Endodermal cell (in vitro differentiated cells): ENCODE measurements around the gene DYNLT3. TPM values are rescaled to one million over a fixed set of nuclear protein-coding genes. Genes with fewer than 3 reads are reported as not detected.

ENCODE experiments used
- DNase-seq: peaks from one replicate; pipeline ENCODE4 v3.0.0-alpha.2; 2017
- H3K27ac ChIP-seq: 2 replicates; pipeline ENCODE4 v1.5.1; 2013; ENCODE audit warnings: mild to moderate bottlenecking, low read depth, low read length, moderate library complexity
- H3K27me3 ChIP-seq: 2 replicates; pipeline ENCODE4 v1.6.1; 2013; ENCODE audit warnings: mild to moderate bottlenecking, low read length, moderate library complexity; ENCODE audit not compliant: insufficient read depth, control insufficient read depth, poor library complexity, severe bottlenecking
- H3K36me3 ChIP-seq: 2 replicates; pipeline ENCODE4 v1.7.0; 2013; ENCODE audit warnings: mild to moderate bottlenecking, low read length, moderate library complexity; ENCODE audit not compliant: control insufficient read depth, insufficient read depth
- H3K4me1 ChIP-seq: one replicate; pipeline ENCODE4 v1.7.0; 2013; ENCODE audit warnings: low read length; ENCODE audit not compliant: control insufficient read depth, insufficient read depth
- H3K4me3 ChIP-seq: 2 replicates; pipeline ENCODE4 v1.5.1; 2013; ENCODE audit warnings: mild to moderate bottlenecking, low read length, moderate library complexity
- H3K9ac ChIP-seq: 2 replicates; pipeline ENCODE4 v1.6.1; 2013; ENCODE audit warnings: mild to moderate bottlenecking, low read length, moderate library complexity; ENCODE audit not compliant: poor library complexity, severe bottlenecking; ENCODE audit errors: extremely low read depth
- H3K9me3 ChIP-seq: 2 replicates; pipeline ENCODE4 v1.6.1; 2013; ENCODE audit warnings: mild to moderate bottlenecking, low read length, moderate library complexity; ENCODE audit not compliant: control insufficient read depth
- H3K27ac Mint-ChIP-seq: 2 replicates; pipeline ENCODE4 v1.8.0; 2020; ENCODE audit warnings: mixed read lengths
- H3K27me3 Mint-ChIP-seq: 2 replicates; pipeline ENCODE4 v1.8.0; 2021; ENCODE audit warnings: mild to moderate bottlenecking, mixed read lengths; ENCODE audit not compliant: insufficient read depth
- H3K36me3 Mint-ChIP-seq: 2 replicates; pipeline ENCODE4 v1.8.0; 2020; ENCODE audit warnings: low read depth, mixed read lengths
- H3K4me1 Mint-ChIP-seq: 2 replicates; pipeline ENCODE4 v1.8.0; 2020; ENCODE audit warnings: mixed read lengths
- H3K4me3 Mint-ChIP-seq: 2 replicates; pipeline ENCODE4 v1.8.0; 2020; ENCODE audit warnings: mild to moderate bottlenecking, moderate library complexity, mixed read lengths
- H3K9me3 Mint-ChIP-seq: 2 replicates; pipeline ENCODE4 v1.8.0; 2020; ENCODE audit warnings: mild to moderate bottlenecking, mixed read lengths
- CTCF ChIP-seq: fragments of 200-600 bp; sonication (generic); conservative IDR thresholded peaks from 2 replicates; pipeline ENCODE4 v1.5.0; 2021; ENCODE audit warnings: antibody characterized with exemption, mild to moderate bottlenecking
- WGBS, 2 experiments: methylation state at CpG; one replicate each; pipeline versions ENCODE4 v1.1.5 to v1.1.7; 2013; ENCODE audit warnings: missing lambda C conversion rate in 2 of 2, mixed read lengths in 1 of 2; ENCODE audit not compliant: insufficient coverage in 1 of 2, insufficient read length in 1 of 2; 5-methylcytosine and 5-hydroxymethylcytosine counted together
- total RNA-seq, 2 donors: library from RNA; stranded (reverse); fragmentation: NEBNext Ultra II Directional in 1 of 2; extraction: Animal tissue kit (Norgen Biotek cat#: 25700) in 1 of 2; gene quantifications; 2 replicates in 1 of 2; 3 replicates in 1 of 2; pipeline ENCODE4 v1.2.1, GENCODE V29; 2021

The DYNLT3 gene
- total RNA-seq, 2 donors from 2014 or later = 14.3 to 15.4 TPM

- Mint-ChIP-seq H3K36me3 (no peaks in the 10 kb centered on the region), H3K4me3 (no peak overlapping the region), H3K27me3 (no peaks in the 10 kb centered on the region), H3K27ac (no peak overlapping the region), H3K9me3 (peaks cover 19% of the 10 kb centered on the region), H3K4me1 (peaks cover 7% of the 10 kb centered on the region)
- H3K27ac ChIP-seq = no peak overlapping the region
- H3K9ac ChIP-seq = no peak overlapping the region
- no peak for DNase-seq
- no peaks in the 10 kb centered on the region for H3K27me3 ChIP-seq
- no peaks in the 10 kb centered on the region for H3K36me3 ChIP-seq
- 78% methylated on average over 2 of the region's 2 CpGs; no CpG with 5 or more reads in 1 of the 2 experiments for WGBS, 2 experiments
- no peak overlapping the region for H3K4me3 ChIP-seq
- no peak for TF ChIP-seq CTCF
- peaks cover 3% of the 10 kb centered on the region for H3K4me1 ChIP-seq
- H3K9me3 ChIP-seq = no peaks in the 10 kb centered on the region
These were observed 29.3 kb downstream of the DYNLT3 start for GRCh38 chrX:37818031-37818430.

DNA sequence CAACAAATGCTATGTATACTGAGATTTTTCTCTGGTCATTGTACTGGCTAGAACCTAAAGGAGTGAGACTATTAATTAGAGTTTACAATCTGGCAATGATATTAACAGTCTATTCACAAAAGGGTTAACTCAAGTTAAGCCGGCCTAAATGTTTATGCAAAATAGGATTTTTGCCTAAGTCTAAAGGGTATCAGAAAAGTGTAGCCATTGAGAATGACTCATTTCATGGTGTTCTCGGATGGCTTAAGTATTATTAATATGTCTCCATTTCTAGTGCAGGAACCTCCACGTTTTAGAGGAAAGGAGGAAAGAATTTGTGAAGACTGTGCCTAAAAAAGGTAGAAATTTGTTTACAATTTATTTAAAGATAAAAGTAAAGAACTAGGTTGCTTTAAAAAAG, 29.8 kb downstream of the DYNLT3 start:
- no peak overlapping the region for H3K9ac ChIP-seq
- H3K27me3 ChIP-seq = no peaks in the 10 kb centered on the region
- no peaks in the 10 kb centered on the region for H3K36me3 ChIP-seq
- Mint-ChIP-seq H3K27ac (no peak overlapping the region), H3K4me3 (no peak overlapping the region), H3K27me3 (no peaks in the 10 kb centered on the region), H3K36me3 (no peaks in the 10 kb centered on the region), H3K9me3 (peaks cover 19% of the 10 kb centered on the region), H3K4me1 (peaks cover 11% of the 10 kb centered on the region)
- no peak overlapping the region for H3K27ac ChIP-seq
- H3K4me1 ChIP-seq = peaks cover 3% of the 10 kb centered on the region
- WGBS, 2 experiments = 69% methylated on average over 2 of the region's 3 CpGs; no CpG with 5 or more reads in 1 of the 2 experiments
- no peaks in the 10 kb centered on the region for H3K9me3 ChIP-seq
- H3K4me3 ChIP-seq = no peak overlapping the region
- DNase-seq = no peak
- no peak for TF ChIP-seq CTCF

DNA sequence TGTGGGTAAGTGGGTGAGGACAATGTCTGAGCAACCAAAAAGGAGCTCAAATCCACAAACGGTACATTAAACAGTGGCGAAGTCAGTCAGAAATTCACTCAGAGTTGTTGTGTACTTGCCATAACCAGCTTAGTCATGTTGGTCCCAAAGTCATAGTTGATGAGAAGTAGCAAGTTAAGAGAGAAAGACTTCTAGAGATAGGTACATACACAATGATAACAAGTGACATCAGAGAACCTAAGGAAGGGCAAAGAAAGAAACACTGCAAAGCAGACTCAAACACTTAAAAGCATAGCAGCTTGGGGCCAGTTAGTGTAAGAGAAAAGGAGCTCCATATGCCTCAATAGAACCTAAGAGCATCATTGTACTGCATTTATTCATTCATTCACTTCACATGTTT, 30.2 kb downstream of the DYNLT3 start:
- no peaks in the 10 kb centered on the region for H3K36me3 ChIP-seq
- H3K9me3 ChIP-seq = no peaks in the 10 kb centered on the region
- Mint-ChIP-seq H3K9me3 (peaks cover 19% of the 10 kb centered on the region), H3K27ac (no peak overlapping the region), H3K27me3 (no peaks in the 10 kb centered on the region), H3K36me3 (no peaks in the 10 kb centered on the region), H3K4me1 (peaks cover 13% of the 10 kb centered on the region), H3K4me3 (no peak overlapping the region)
- TF ChIP-seq CTCF = no peak
- no peak overlapping the region for H3K9ac ChIP-seq
- no peak overlapping the region for H3K4me3 ChIP-seq
- no peak overlapping the region for H3K27ac ChIP-seq
- H3K27me3 ChIP-seq = no peaks in the 10 kb centered on the region
- H3K4me1 ChIP-seq = peaks cover 3% of the 10 kb centered on the region
- WGBS, 2 experiments = 92 to 100% methylated on average over 2 of the region's 2 CpGs
- DNase-seq = no peak
